SK-N-SH treated with all-trans-retinoic acid at 6 μM for 48 hours (cell line): ENCODE data around the gene FCHO2.

Experiments
- ARNTL ChIP-seq: fragments of 450-650 bp; formaldehyde crosslinking; IDR thresholded peaks from 2 replicates; pipeline ENCODE4 v1.5.0; 2020; ENCODE audit warnings: low read depth, mild to moderate bottlenecking, moderate library complexity, borderline replicate concordance
- CREB5 ChIP-seq: fragments of 250-450 bp; sonication (Bioruptor Pico); IDR thresholded peaks from 2 replicates; pipeline ENCODE4 v1.5.1; 2020; ENCODE audit warnings: low read depth, mild to moderate bottlenecking, moderate library complexity
- ISL1 ChIP-seq: fragments of 250-450 bp; sonication (Bioruptor Pico); IDR thresholded peaks from 2 replicates; pipeline ENCODE4 v2.1.2; 2022; ENCODE audit warnings: mild to moderate bottlenecking, moderate library complexity
- PATZ1 ChIP-seq: fragments of 250-450 bp; sonication (Bioruptor Pico); IDR thresholded peaks from 2 replicates; pipeline ENCODE4 v1.8.0; 2020; ENCODE audit warnings: mild to moderate bottlenecking, moderate library complexity, borderline replicate concordance
- SNAI2 ChIP-seq: fragments of 250-450 bp; sonication (Bioruptor Pico); IDR thresholded peaks from 2 replicates; pipeline ENCODE4 v1.5.0; 2020; ENCODE audit warnings: mild to moderate bottlenecking, moderate library complexity
- TCF4 ChIP-seq: fragments of 250-450 bp; sonication (Bioruptor Pico); IDR thresholded peaks from 2 replicates; pipeline ENCODE4 v1.8.0; 2021; ENCODE audit warnings: mild to moderate bottlenecking, moderate library complexity, borderline replicate concordance
- TSHZ2 ChIP-seq: fragments of 250-450 bp; sonication (Bioruptor Pico); IDR thresholded peaks from 2 replicates; pipeline ENCODE4 v1.5.0; 2020; ENCODE audit warnings: mild to moderate bottlenecking, moderate library complexity
- ZC3H10 ChIP-seq: fragments of 250-450 bp; sonication (Bioruptor Pico); IDR thresholded peaks from 2 replicates; pipeline ENCODE4 v1.5.1; 2021; ENCODE audit warnings: mild to moderate bottlenecking, moderate library complexity
- ZFP30 ChIP-seq: fragments of 450-650 bp; formaldehyde crosslinking; IDR thresholded peaks from 2 replicates; pipeline ENCODE4 v1.5.0; 2022; ENCODE audit warnings: mild to moderate bottlenecking, moderate library complexity
- ZNF8 ChIP-seq: fragments of 450-650 bp; formaldehyde crosslinking; IDR thresholded peaks from 2 replicates; pipeline ENCODE4 v1.5.0; 2020; ENCODE audit warnings: mild to moderate bottlenecking, moderate library complexity

GRCh38 chr5:72955768-72956323, at the start of gene FCHO2:
- no peak for TF ChIP-seq CREB5 (CRISPR knock-in tag)
- TF ChIP-seq PATZ1 (CRISPR knock-in tag): 0 out of 2 replicates have a peak, but pooled peaks have one; percentile 20
- no peak for TF ChIP-seq ZC3H10
- no peak for TF ChIP-seq ZFP30 (CRISPR knock-in tag)
- no peak for TF ChIP-seq SNAI2 (CRISPR knock-in tag)
- TF ChIP-seq ZNF8 (CRISPR knock-in tag): no peak
- no peak for TF ChIP-seq TCF4 (CRISPR knock-in tag)
- no peak for TF ChIP-seq TSHZ2 (CRISPR knock-in tag)
- TF ChIP-seq ISL1: no peak
- TF ChIP-seq ARNTL (CRISPR knock-in tag): no peak
